K562 (cell line): Measurements from ENCODE around the gene ESAM. TPM values are rescaled to one million over a fixed set of nuclear protein-coding genes. Genes with fewer than 3 reads are reported as not detected.

Experiments
- ATAC-seq: fragments of 200-7000 bp; cut with Tn5 transposase; 3 replicates; pipeline ENCODE4 v1.9.1; 2020; ENCODE audit warnings: moderate library complexity
- BruUV-seq: library from RNA; stranded (reverse); fragments of 400-500 nt; replicated peaks from 2 replicates; lab custom pipeline; 2021; lab: Mats Ljungman, UMichigan
- CTCF ChIA-PET: fragments of 300-600 bp; formaldehyde crosslinking; extraction: SDS; loops from one replicate; lab custom pipeline; 2021; ENCODE audit warnings: low intra/inter-chr PET ratio; lab: Yijun Ruan, JAX
- POLR2A ChIA-PET: fragments of 300-600, 350-650 bp; sonication (Branson Sonifier 250); formaldehyde crosslinking; extraction: SDS; loops from one replicate; lab custom pipeline; 2021; ENCODE audit warnings: antibody characterized with exemption, inconsistent platforms; lab: Yijun Ruan, JAX
- DNase-seq, 4 experiments: peaks; one replicate each; pipeline versions ENCODE4 v3.0.0 to v3.0.0-alpha.2; 2011 to 2018; ENCODE audit warnings: low spot score in 3 of 4, mixed read lengths in 3 of 4; ENCODE audit errors: extremely low read depth in 1 of 4
- FAIRE-seq: peaks from 2 replicates; lab custom pipeline; 2011; peaks lifted over from hg19 to GRCh38; lab: Jason Lieb, UNC
- H2AFZ ChIP-seq: 2 replicates; pipeline ENCODE4 v1.6.0; 2011; ENCODE audit warnings: low read depth, low read length, control low read depth, inconsistent platforms
- H3K27ac ChIP-seq: fragments of 200-600 bp; 3 replicates; pipeline ENCODE4 v1.8.0; 2011; ENCODE audit warnings: low read depth, mild to moderate bottlenecking, control low read depth, inconsistent platforms, low read length, moderate library complexity, mixed read lengths; ENCODE audit errors: extremely low read depth
- H3K27me3 ChIP-seq, 2 experiments: fragments of 300-600 bp in 1 of 2; 2 replicates in 1 of 2; 3 replicates in 1 of 2; pipeline versions ENCODE4 v1.6.0 to v1.8.0; 2011; ENCODE audit warnings: inconsistent platforms in 2 of 2, low read length in 2 of 2, mild to moderate bottlenecking in 1 of 2, mixed read lengths in 1 of 2, moderate library complexity in 1 of 2; ENCODE audit not compliant: control insufficient read depth in 2 of 2, insufficient read depth in 2 of 2
- H3K36me3 ChIP-seq: fragments of 300-600 bp; 3 replicates; pipeline ENCODE4 v1.8.0; 2011; ENCODE audit warnings: mild to moderate bottlenecking, low read length, inconsistent platforms; ENCODE audit not compliant: control insufficient read depth, insufficient read depth
- H3K4me1 ChIP-seq, 2 experiments: fragments of 200-600 bp in 1 of 2; replicated peaks in 1 of 2; 2 replicates in 1 of 2; 3 replicates in 1 of 2; pipeline versions ENCODE4 v1.5.1 to v1.8.0; 2011; ENCODE audit warnings: inconsistent platforms in 2 of 2, low read length in 2 of 2, mild to moderate bottlenecking in 1 of 2, mixed read lengths in 1 of 2, moderate library complexity in 1 of 2; ENCODE audit not compliant: control insufficient read depth in 2 of 2, insufficient read depth in 2 of 2
- H3K4me2 ChIP-seq: 2 replicates; pipeline ENCODE4 v1.6.1; 2011; ENCODE audit warnings: low read length, control low read depth, inconsistent platforms, mixed read lengths; ENCODE audit not compliant: insufficient read depth
- H3K4me3 ChIP-seq: fragments of 200-600 bp; sonication (generic), shearing (Covaris generic); 2 replicates; pipeline ENCODE4 v1.5.1; 2016; ENCODE audit warnings: control low read depth, inconsistent platforms
- H3K79me2 ChIP-seq: fragments of 200-600 bp; 3 replicates; pipeline ENCODE4 v1.8.0; 2011; ENCODE audit warnings: low read length, inconsistent platforms; ENCODE audit not compliant: control insufficient read depth, insufficient read depth
- H3K9ac ChIP-seq, 2 experiments: 2 replicates each; pipeline versions ENCODE4 v1.6.0 to v1.6.1; 2011; ENCODE audit warnings: low read depth in 2 of 2, low read length in 2 of 2, control low read depth in 1 of 2, inconsistent platforms in 1 of 2, mild to moderate bottlenecking in 1 of 2, mixed read lengths in 1 of 2; ENCODE audit not compliant: insufficient read depth in 1 of 2
- H3K9me1 ChIP-seq: one replicate; pipeline ENCODE4 v1.6.0; 2011; ENCODE audit warnings: inconsistent platforms, mild to moderate bottlenecking, low read length, moderate library complexity; ENCODE audit not compliant: control insufficient read depth, insufficient read depth
- H3K9me3 ChIP-seq: replicated peaks from 2 replicates; pipeline ENCODE4 v1.5.1; 2011; ENCODE audit warnings: low read depth, low read length, inconsistent platforms; ENCODE audit not compliant: control insufficient read depth, insufficient read depth
- H4K20me1 ChIP-seq: replicated peaks from 2 replicates; pipeline ENCODE4 v1.6.1; 2011; ENCODE audit warnings: low read length, inconsistent platforms, mixed read lengths; ENCODE audit not compliant: control insufficient read depth, insufficient read depth
- CHCHD3 ChIP-seq: fragments of 250-450 bp; sonication (Bioruptor Pico); IDR thresholded peaks from 2 replicates; pipeline ENCODE4 v2.1.2; 2022; ENCODE audit warnings: mild to moderate bottlenecking
- KAT7 ChIP-seq: sonication (generic); formaldehyde crosslinking; IDR thresholded peaks from 2 replicates; pipeline ENCODE4 v1.8.0; 2022; ENCODE audit warnings: missing genetic modification reagents, mild to moderate bottlenecking, borderline replicate concordance
- KLF13 ChIP-seq: fragments of 450-650 bp; IDR thresholded peaks from 2 replicates; pipeline ENCODE4 v1.6.1; 2016; ENCODE audit warnings: missing genetic modification characterization, low read depth, mild to moderate bottlenecking, missing compliant biosample characterization, moderate library complexity, borderline replicate concordance
- RFX5 ChIP-seq: IDR thresholded peaks from 2 replicates; pipeline ENCODE4 v1.6.1; 2011; ENCODE audit warnings: low read depth, mild to moderate bottlenecking, improper control_type of control experiment, low read length
- TEAD2 ChIP-seq: fragments of 450-650 bp; IDR thresholded peaks from 2 replicates; pipeline ENCODE4 v1.6.1; 2016; ENCODE audit warnings: missing genetic modification characterization, control low read depth, missing compliant biosample characterization
- WGBS: fragments of 100-300 bp; shearing (Covaris generic); methylation state at CpG from one replicate; pipeline ENCODE4 v1.1.6; 2016; ENCODE audit warnings: low coverage, mixed read lengths; ENCODE audit not compliant: insufficient coverage; ENCODE audit errors: missing lambda C conversion rate; 5-methylcytosine and 5-hydroxymethylcytosine counted together
- in situ Hi-C: fragments of 300-500 bp; cut with MboI; formaldehyde crosslinking; loops from 4 replicates; pipeline ENCODE4 v1.15.0; 2018; ENCODE audit warnings: inconsistent platforms, mixed read lengths
- intact Hi-C: fragments of 100-400 bp; cut with micrococcal nuclease; formaldehyde crosslinking; loops from 2 replicates; pipeline ENCODE4 v1.14.2; 2022
- polyA plus RNA-seq, 8 experiments: library from polyadenylated mRNA; depleted of rRNA in 4 of 8; stranded (reverse) in 5 of 8; unstranded in 3 of 8; fragments of >200 nt; fragmentation: Nextera tagmentation in 2 of 8; fragmentation: Illumina TruSeq in 1 of 8; extraction: Ambion mirVana in 2 of 8; extraction: Trizol in 1 of 8; gene quantifications; 2 replicates each; pipeline versions ENCODE4 v1.2.1 to v1.2.3, GENCODE V29; 2011 to 2014; ENCODE audit warnings: inconsistent platforms in 1 of 8, missing spikeins in 1 of 8
- total RNA-seq, 7 experiments: library from RNA; depleted of rRNA in 6 of 7; stranded (reverse); fragments of >200 nt in 6 of 7; fragmentation: Illumina TruSeq in 2 of 7; extraction: Trizol in 2 of 7; gene quantifications; 2 replicates each; pipeline versions ENCODE4 v1.2.1 to v1.2.3, GENCODE V29; 2011 to 2021; ENCODE audit warnings: low replicate concordance in 1 of 7
- TF ChIP-seq, protein P1 (sequence below): sonication (generic); formaldehyde crosslinking; IDR thresholded peaks from 2 replicates; pipeline ENCODE4 v1.5.0; 2020; ENCODE audit warnings: missing genetic modification reagents

ESAM gene
- total and polyA plus RNA-seq, 9 of the 15 experiments (the other 6 are each of a cell fraction or from before 2014, with no cell fraction given), result 0.06 to 1.5 (median 0.22) TPM

- Histone ChIP-seq H3K27ac (no peak overlapping the region), H3K27me3 (peaks cover 58 to 70% of the 10 kb centered on the region in 2 experiments), H3K36me3 (no peaks in the 10 kb centered on the region), H2AFZ (no peak overlapping the region), H3K9me1 (no peaks in the 10 kb centered on the region), H4K20me1 (no peaks in the 10 kb centered on the region), H3K4me3 (no peak overlapping the region), H3K9ac (no peak overlapping the region), H3K4me1 (peaks cover 0 to 7% of the 10 kb centered on the region in 2 experiments; a peak in 1 of 5 replicates), H3K4me2 (no peak overlapping the region), H3K9me3 (no peaks in the 10 kb centered on the region)
- no peak for DNase-seq
- BruUV-seq, result no TSS peak
- FAIRE-seq, result no peak
- ChIA-PET CTCF (no interaction called here), POLR2A (no interaction called here)
- WGBS, result 8% methylated on average over 14 of the region's 14 CpGs
- in situ Hi-C loops, result no loop called here
- intact Hi-C loops, result no loop called here
- no peak for ATAC-seq
- TF ChIP-seq CHCHD3 (CRISPR knock-in tag), result no peak
- TF ChIP-seq, protein P1, sequence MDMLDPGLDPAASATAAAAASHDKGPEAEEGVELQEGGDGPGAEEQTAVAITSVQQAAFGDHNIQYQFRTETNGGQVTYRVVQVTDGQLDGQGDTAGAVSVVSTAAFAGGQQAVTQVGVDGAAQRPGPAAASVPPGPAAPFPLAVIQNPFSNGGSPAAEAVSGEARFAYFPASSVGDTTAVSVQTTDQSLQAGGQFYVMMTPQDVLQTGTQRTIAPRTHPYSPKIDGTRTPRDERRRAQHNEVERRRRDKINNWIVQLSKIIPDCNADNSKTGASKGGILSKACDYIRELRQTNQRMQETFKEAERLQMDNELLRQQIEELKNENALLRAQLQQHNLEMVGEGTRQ, result peak; percentile 8; the same call in 1 of the 2 replicates
- TF ChIP-seq TEAD2 (tag), result no peak
- no peak for TF ChIP-seq RFX5
- TF ChIP-seq KAT7, result no peak
- TF ChIP-seq KLF13 (tag), result no peak
- TF ChIP-seq, all 486 proteins: peak for 1
- no peaks in the 10 kb centered on the region for H3K79me2 ChIP-seq
Measured at GRCh38 chr11:124718801-124719200, 43.3 kb downstream of the ESAM start.
